ENCODE measurements around the gene SLC15A4. TPM values are rescaled to one million over a fixed set of nuclear protein-coding genes. Genes with fewer than 3 reads are reported as not detected.

SLC15A4 gene
- total RNA-seq, 4 donors from 2014 or later = 20.8 to 50.3 (median 43.6) TPM

DNA sequence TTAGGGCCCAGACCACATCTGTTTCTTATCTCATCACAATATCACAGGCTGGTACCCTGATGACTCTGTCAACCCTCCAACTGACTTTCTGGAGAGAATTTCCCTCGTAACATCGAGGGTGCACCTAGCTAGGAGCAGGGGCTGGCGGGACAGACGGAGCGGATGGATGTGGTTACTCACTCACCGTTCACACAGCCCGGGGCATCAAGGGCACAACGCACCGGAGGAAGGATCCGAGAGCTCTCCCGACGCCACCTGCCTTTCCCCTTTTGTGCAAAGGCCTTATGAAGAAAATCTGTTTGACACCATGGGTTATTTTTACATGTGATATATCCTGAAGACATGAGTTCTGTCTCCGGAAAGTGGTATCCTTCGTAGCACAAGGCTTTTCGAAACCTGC, 31.4 kb downstream of the SLC15A4 start:
- ATAC-seq (ENCODE audit: low FRiP score) (no peak), DNase-seq (ENCODE audit: low spot score) (no peak)
- TF ChIP-seq, protein P1, sequence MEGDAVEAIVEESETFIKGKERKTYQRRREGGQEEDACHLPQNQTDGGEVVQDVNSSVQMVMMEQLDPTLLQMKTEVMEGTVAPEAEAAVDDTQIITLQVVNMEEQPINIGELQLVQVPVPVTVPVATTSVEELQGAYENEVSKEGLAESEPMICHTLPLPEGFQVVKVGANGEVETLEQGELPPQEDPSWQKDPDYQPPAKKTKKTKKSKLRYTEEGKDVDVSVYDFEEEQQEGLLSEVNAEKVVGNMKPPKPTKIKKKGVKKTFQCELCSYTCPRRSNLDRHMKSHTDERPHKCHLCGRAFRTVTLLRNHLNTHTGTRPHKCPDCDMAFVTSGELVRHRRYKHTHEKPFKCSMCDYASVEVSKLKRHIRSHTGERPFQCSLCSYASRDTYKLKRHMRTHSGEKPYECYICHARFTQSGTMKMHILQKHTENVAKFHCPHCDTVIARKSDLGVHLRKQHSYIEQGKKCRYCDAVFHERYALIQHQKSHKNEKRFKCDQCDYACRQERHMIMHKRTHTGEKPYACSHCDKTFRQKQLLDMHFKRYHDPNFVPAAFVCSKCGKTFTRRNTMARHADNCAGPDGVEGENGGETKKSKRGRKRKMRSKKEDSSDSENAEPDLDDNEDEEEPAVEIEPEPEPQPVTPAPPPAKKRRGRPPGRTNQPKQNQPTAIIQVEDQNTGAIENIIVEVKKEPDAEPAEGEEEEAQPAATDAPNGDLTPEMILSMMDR (IDR thresholded peaks at IDR 0.05) = no peak

DNA sequence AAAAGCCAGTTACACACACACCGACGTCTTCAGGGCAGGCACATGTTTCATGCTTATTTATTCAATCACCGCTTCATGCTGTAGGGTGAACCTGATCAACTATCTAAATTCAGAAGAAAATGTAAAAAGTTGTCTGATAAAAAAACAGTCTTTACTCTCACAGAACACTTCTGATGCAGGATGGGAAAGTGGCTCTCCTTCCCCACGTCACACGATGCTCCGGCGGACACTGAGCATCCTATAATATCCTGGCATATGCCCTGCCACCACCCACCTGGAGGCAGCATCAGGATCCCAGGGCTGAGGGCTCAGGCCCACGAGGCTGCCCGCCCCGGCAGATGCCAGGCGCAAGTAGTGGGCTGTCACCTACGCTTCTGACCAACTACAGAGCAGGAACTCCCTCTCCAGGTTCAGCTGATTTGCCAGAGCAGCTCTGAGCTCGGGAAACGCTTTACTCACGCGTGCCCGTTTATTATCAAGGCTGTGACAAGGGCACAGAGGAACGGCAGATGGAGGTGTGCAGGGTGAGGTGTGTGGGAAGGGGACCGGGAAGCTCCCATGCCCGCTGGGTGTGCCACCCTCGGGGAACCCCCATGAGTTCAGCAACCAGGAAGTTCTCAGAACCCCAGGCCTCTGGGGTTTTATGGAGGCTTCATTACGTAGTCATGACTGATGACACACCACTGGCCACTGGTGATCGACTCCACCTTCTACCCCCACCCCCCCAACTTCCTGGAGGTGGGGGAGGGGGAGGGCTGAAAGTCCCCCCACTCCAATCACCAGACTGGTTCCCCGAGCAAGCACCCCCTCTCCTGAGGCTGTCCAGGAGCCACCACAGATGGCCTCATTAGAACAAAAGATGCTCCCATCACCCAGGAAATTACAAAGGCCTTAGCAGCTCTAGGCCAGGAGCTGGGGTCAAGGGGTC, 32.1 kb downstream of the SLC15A4 start:
- ATAC-seq (ENCODE audit: low FRiP score) (no peak), DNase-seq (ENCODE audit: low spot score) (no peak)
- TF ChIP-seq, protein P1 (IDR thresholded peaks at IDR 0.05) = no peak

- no peak for ATAC-seq (ENCODE audit: low FRiP score)
- TF ChIP-seq, protein P1 (IDR thresholded peaks at IDR 0.05) = no peak
- DNase-seq (ENCODE audit: low spot score) = no peak
Observed at GRCh38 chr12:128790653-128791373, 32.9 kb downstream of the SLC15A4 start.

GRCh38 chr12:128790221-128790620, 33.5 kb downstream of the SLC15A4 start:
- DNase-seq (ENCODE audit: low spot score) (no peak), ATAC-seq (ENCODE audit: low FRiP score) (no peak)
- TF ChIP-seq, protein P1 (IDR thresholded peaks at IDR 0.05) = no peak

DNA sequence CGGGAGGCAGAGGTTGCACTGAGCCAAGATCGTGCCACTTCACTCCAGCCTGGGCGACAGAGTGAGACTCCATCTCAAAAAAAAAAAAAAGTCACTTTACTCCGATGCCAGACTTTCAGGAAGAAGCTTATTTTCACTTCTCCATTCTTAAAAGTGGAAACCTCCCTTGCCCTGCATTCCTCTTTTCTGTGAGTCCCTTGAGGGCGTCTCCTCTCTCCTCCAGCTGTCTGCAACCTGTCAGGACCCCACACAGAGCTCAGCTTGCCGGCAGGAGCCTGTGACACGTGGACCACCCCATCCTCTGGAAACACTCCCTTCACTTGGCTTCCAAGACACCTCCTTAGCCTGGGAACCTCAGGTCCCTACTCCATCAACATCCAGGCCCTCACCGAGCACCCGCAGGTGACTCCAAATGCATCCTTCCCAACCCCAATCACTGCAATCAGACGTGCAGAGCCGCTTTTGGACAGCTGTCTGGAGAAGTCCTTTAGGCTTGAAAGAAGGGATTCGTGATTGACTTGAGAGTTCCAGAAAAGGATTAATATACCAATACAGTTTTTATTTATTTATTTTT, 34.3 kb downstream of the SLC15A4 start:
- TF ChIP-seq, protein P1 (IDR thresholded peaks at IDR 0.05) = no peak
- DNase-seq (ENCODE audit: low spot score) (no peak), ATAC-seq (ENCODE audit: low FRiP score) (no peak)

DNA sequence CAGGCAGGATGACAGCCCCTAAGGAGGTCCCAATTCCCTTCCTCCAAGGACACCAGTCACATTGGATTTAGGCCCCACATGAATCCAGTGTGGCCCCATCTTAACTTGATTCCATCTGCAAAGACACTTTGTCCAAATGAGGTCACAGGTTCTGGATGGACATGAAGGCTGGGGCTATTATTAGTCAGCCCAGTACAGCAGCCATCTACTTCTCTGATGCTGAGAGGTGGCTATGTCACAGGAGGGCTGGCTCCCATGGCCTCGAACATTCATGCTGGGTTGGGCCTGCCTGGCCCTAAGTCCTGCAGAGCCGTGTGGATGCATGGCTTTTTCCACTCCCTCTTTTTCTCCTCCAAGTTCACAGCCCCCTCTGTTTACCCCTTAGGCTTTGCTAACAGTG, 35.9 kb downstream of the SLC15A4 start:
- ATAC-seq (ENCODE audit: low FRiP score) (no peak), DNase-seq (ENCODE audit: low spot score) (no peak)
- TF ChIP-seq, protein P1 (IDR thresholded peaks at IDR 0.05) = no peak
